KMS-11 (cell line): ENCODE results near the gene CENPN.

Experiments
- H2AFZ ChIP-seq: fragments of 200-600 bp; sonication (generic); 2 replicates; pipeline ENCODE4 v1.6.1; 2016; ENCODE audit warnings: antibody characterized with exemption, mixed run types, low read depth
- H3K27ac ChIP-seq: fragments of 200-600 bp; sonication (generic); 2 replicates; pipeline ENCODE4 v1.6.1; 2016; ENCODE audit warnings: mild to moderate bottlenecking, mixed run types
- H3K27me3 ChIP-seq: fragments of 200-600 bp; sonication (generic); 2 replicates; pipeline ENCODE4 v1.6.1; 2017; ENCODE audit warnings: mild to moderate bottlenecking, low read depth, mixed run types, moderate library complexity; ENCODE audit not compliant: insufficient read depth
- H3K36me3 ChIP-seq: fragments of 200-600 bp; sonication (generic); 2 replicates; pipeline ENCODE4 v1.6.1; 2017; ENCODE audit warnings: mild to moderate bottlenecking, mixed run types; ENCODE audit not compliant: insufficient read depth
- H3K4me1 ChIP-seq: fragments of 200-600 bp; sonication (generic); 2 replicates; pipeline ENCODE4 v1.6.1; 2016; ENCODE audit warnings: mild to moderate bottlenecking, low read depth, mixed run types; ENCODE audit not compliant: poor library complexity, severe bottlenecking
- H3K4me2 ChIP-seq: fragments of 200-600 bp; sonication (generic); 2 replicates; pipeline ENCODE4 v1.7.0; 2016; ENCODE audit warnings: mild to moderate bottlenecking, mixed run types
- H3K4me3 ChIP-seq: fragments of 200-600 bp; sonication (generic); IDR thresholded peaks from 2 replicates; pipeline ENCODE4 v1.6.1; 2017; ENCODE audit warnings: low read depth, low read length, mixed read lengths; ENCODE audit not compliant: insufficient read depth
- H3K79me2 ChIP-seq: fragments of 200-600 bp; sonication (generic); 2 replicates; pipeline ENCODE4 v1.6.1; 2016; ENCODE audit warnings: low read depth, mixed run types; ENCODE audit not compliant: insufficient read depth
- H3K9ac ChIP-seq: fragments of 200-600 bp; sonication (generic); 2 replicates; pipeline ENCODE4 v1.6.1; 2016; ENCODE audit warnings: mild to moderate bottlenecking, mixed run types
- H4K20me1 ChIP-seq: fragments of 200-600 bp; sonication (generic); 2 replicates; pipeline ENCODE4 v1.6.1; 2016; ENCODE audit warnings: mild to moderate bottlenecking, mixed run types; ENCODE audit not compliant: insufficient read depth
- TF ChIP-seq, protein P1 (sequence below): fragments of 200-600 bp; sonication (generic); conservative IDR thresholded peaks from 2 replicates; pipeline ENCODE4 v1.6.1; 2017; ENCODE audit warnings: low read depth, mild to moderate bottlenecking, antibody characterized with exemption, low read length, moderate library complexity, mixed read lengths

The CENPN gene

DNA sequence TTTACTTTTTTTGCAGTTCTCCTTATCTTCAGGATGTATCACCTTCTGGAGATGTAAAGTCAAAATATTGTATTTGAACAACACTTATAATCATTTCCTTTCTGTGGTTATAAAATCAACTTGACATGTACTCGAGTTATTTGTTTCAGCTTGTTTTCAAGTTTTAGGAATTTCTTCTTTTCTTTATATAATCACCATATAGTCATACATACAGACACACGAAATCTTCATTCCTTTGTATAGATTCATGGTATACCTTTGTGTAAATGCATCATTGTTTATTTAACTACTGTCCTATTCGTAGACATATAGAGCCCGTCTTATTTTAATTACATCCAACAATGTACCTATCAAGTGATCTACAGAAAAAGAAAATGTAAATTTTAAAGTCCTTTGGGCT, 40.4 kb upstream of the CENPN start:
- H3K4me2 ChIP-seq: no peak overlapping the region
- no peaks in the 10 kb centered on the region for H3K79me2 ChIP-seq
- TF ChIP-seq, protein P1, sequence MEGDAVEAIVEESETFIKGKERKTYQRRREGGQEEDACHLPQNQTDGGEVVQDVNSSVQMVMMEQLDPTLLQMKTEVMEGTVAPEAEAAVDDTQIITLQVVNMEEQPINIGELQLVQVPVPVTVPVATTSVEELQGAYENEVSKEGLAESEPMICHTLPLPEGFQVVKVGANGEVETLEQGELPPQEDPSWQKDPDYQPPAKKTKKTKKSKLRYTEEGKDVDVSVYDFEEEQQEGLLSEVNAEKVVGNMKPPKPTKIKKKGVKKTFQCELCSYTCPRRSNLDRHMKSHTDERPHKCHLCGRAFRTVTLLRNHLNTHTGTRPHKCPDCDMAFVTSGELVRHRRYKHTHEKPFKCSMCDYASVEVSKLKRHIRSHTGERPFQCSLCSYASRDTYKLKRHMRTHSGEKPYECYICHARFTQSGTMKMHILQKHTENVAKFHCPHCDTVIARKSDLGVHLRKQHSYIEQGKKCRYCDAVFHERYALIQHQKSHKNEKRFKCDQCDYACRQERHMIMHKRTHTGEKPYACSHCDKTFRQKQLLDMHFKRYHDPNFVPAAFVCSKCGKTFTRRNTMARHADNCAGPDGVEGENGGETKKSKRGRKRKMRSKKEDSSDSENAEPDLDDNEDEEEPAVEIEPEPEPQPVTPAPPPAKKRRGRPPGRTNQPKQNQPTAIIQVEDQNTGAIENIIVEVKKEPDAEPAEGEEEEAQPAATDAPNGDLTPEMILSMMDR: no peak
- no peak overlapping the region for H3K4me3 ChIP-seq
- peaks cover 11% of the 10 kb centered on the region for H3K4me1 ChIP-seq
- H4K20me1 ChIP-seq: no peaks in the 10 kb centered on the region
- no peak overlapping the region for H3K9ac ChIP-seq
- H3K27me3 ChIP-seq: no peaks in the 10 kb centered on the region
- H2AFZ ChIP-seq: no peak overlapping the region
- H3K27ac ChIP-seq: no peak overlapping the region
- H3K36me3 ChIP-seq: no peaks in the 10 kb centered on the region

DNA sequence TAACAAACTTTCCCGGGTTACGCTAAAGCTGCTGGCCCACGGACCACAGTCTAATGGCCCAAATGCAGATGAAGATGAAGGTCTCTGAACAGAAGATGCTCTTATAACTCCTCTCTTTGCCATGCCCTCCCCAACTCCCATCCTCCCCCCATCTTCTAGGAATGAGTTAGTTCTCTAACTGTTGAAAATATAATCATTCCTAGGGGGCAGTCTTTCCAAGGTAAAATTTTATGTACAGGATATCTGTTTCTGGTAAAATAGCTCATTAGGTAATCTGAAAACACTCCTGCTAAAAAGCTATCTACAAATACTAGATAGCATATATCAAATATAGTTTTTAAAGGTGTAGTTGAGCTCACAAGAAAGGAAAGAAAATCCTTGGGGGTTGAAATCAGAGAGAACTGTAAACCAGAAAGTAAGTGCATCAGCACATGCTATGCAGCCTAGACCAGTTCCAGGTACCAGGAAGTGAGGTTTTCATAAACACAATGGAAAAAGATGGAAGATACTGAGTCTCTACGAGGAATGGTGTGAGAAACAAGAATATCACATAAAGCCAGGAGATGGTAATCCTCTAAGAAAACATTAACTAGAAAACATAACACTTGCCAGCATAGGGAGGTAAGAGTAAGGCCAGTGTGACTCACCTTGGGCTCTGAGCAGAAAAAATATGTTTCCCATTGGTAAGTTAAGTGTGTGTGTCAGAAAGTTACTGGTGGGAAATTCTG, 38.5 kb upstream of the CENPN start:
- peaks cover 21% of the 10 kb centered on the region for H3K4me1 ChIP-seq
- H4K20me1 ChIP-seq: no peaks in the 10 kb centered on the region
- H2AFZ ChIP-seq: no peak overlapping the region
- H3K27me3 ChIP-seq: no peaks in the 10 kb centered on the region
- no peak overlapping the region for H3K9ac ChIP-seq
- no peak overlapping the region for H3K27ac ChIP-seq
- TF ChIP-seq, protein P1: no peak
- H3K4me2 ChIP-seq: no peak overlapping the region
- H3K36me3 ChIP-seq: no peaks in the 10 kb centered on the region
- H3K4me3 ChIP-seq: no peak overlapping the region
- H3K79me2 ChIP-seq: no peaks in the 10 kb centered on the region

DNA sequence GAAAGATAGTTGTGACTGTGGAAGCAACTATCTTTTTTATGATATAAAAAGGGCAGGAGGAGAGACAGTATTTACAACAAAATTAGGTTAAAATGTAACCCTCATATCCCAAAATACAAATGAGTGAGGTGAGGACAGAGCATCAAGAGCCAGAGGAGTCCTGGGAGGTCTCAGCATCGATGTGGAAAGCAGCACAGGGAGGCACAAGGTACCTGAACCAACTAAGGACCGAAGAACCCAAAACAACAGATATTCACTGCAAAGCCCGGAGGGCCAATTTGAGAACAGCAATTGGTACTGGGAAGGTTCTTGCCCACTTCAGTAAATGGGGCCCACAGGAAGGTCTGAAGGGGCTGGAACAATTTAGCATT, 37.9 kb upstream of the CENPN start:
- Histone ChIP-seq H3K4me2 (no peak overlapping the region), H2AFZ (no peak overlapping the region), H3K4me1 (peaks cover 21% of the 10 kb centered on the region), H3K4me3 (no peak overlapping the region), H3K9ac (no peak overlapping the region), H3K27ac (no peak overlapping the region), H3K79me2 (no peaks in the 10 kb centered on the region), H4K20me1 (no peaks in the 10 kb centered on the region), H3K27me3 (no peaks in the 10 kb centered on the region), H3K36me3 (no peaks in the 10 kb centered on the region)
- TF ChIP-seq, protein P1: no peak

DNA sequence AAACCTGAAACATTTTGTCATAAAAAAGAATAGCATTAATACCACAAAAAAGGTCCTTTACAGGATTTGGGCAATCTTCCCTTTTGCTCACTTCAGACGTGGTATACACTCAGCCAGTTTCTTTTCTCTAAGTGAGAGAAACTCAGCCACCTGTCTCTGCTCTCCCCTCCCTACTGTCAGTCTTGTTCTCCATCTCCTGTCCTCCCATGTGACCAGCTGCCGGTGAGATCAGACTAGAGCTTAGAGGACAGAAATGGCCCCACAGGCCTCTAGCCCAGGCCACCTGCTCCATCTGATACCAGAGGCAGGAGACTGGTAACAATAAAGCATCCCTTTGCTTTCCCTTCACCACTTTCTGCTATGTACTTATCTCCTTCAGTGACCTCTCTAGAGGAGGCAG, 35.2 kb upstream of the CENPN start:
- Histone ChIP-seq H3K27me3 (no peaks in the 10 kb centered on the region), H3K4me2 (no peak overlapping the region), H3K9ac (no peak overlapping the region), H2AFZ (no peak overlapping the region), H3K4me3 (no peak overlapping the region), H3K4me1 (peaks cover 16% of the 10 kb centered on the region), H3K36me3 (no peaks in the 10 kb centered on the region), H4K20me1 (no peaks in the 10 kb centered on the region), H3K79me2 (no peaks in the 10 kb centered on the region), H3K27ac (no peak overlapping the region)
- TF ChIP-seq, protein P1: no peak
